Neural crest cell (in vitro differentiated cells): ENCODE data around the gene INPP4B. TPM values are rescaled to one million over a fixed set of nuclear protein-coding genes. Genes with fewer than 3 reads are reported as not detected.
A peak's percentile ranks its signal among the peaks of the same experiment; 100 is the strongest.

Experiments used
- DNase-seq: peaks from one replicate; pipeline ENCODE4 v3.0.0; 2021; ENCODE audit warnings: low read depth, mixed read lengths, low spot score
- H3K27ac Mint-ChIP-seq: one replicate; pipeline ENCODE4 v1.8.0; 2021; ENCODE audit warnings: mild to moderate bottlenecking, mixed read lengths; ENCODE audit not compliant: unreplicated experiment
- H3K27me3 Mint-ChIP-seq: 2 replicates; pipeline ENCODE4 v1.8.0; 2021; ENCODE audit warnings: low read depth, mild to moderate bottlenecking, mixed read lengths
- H3K36me3 Mint-ChIP-seq: 2 replicates; pipeline ENCODE4 v1.8.0; 2021; ENCODE audit warnings: low read depth, mild to moderate bottlenecking, mixed read lengths
- H3K4me1 Mint-ChIP-seq: 2 replicates; pipeline ENCODE4 v1.8.0; 2021; ENCODE audit warnings: mixed read lengths
- H3K4me3 Mint-ChIP-seq: one replicate; pipeline ENCODE4 v1.8.0; 2021; ENCODE audit warnings: mild to moderate bottlenecking, mixed read lengths
- H3K9me3 Mint-ChIP-seq: 2 replicates; pipeline ENCODE4 v1.8.0; 2021; ENCODE audit warnings: mixed read lengths
- CTCF ChIP-seq: fragments of 200-600 bp; sonication (generic); conservative IDR thresholded peaks from 2 replicates; pipeline ENCODE4 v1.5.0; 2021; ENCODE audit warnings: antibody characterized with exemption, mild to moderate bottlenecking
- total RNA-seq: library from RNA; stranded (reverse); gene quantifications from 2 replicates; pipeline ENCODE4 v1.2.1, GENCODE V29; 2021

The INPP4B gene
- total RNA-seq, 1 donor from 2014 or later, result 7.3 TPM

- Mint-ChIP-seq H3K4me3 (no peak overlapping the region), H3K27me3 (no peaks in the 10 kb centered on the region), H3K27ac (peak overlapping the region; percentile 44), H3K36me3 (peaks cover 6% of the 10 kb centered on the region), H3K9me3 (peaks cover 2% of the 10 kb centered on the region), H3K4me1 (peaks cover 35% of the 10 kb centered on the region)
- DNase-seq, result no peak
- TF ChIP-seq CTCF, result no peak
These were observed 279.3 kb downstream of the INPP4B start for GRCh38 chr4:142566777-142567176.

GRCh38 chr4:142566243-142566642, 279.9 kb downstream of the INPP4B start:
- H3K4me3 Mint-ChIP-seq, result peak overlapping the region; percentile 16
- peak overlapping the region; percentile 47 for H3K27ac Mint-ChIP-seq
- peaks cover 6% of the 10 kb centered on the region for H3K36me3 Mint-ChIP-seq
- H3K27me3 Mint-ChIP-seq, result no peaks in the 10 kb centered on the region
- H3K9me3 Mint-ChIP-seq, result peaks cover 2% of the 10 kb centered on the region
- no peak for TF ChIP-seq CTCF
- DNase-seq, result no peak
- H3K4me1 Mint-ChIP-seq, result peaks cover 35% of the 10 kb centered on the region

- Mint-ChIP-seq H3K9me3 (peaks cover 2% of the 10 kb centered on the region), H3K27ac (peak overlapping the region; percentile 54), H3K4me1 (peaks cover 35% of the 10 kb centered on the region), H3K27me3 (no peaks in the 10 kb centered on the region), H3K36me3 (peaks cover 6% of the 10 kb centered on the region), H3K4me3 (peak overlapping the region; percentile 16)
- no peak for TF ChIP-seq CTCF
- no peak for DNase-seq
These were observed 280.3 kb downstream of the INPP4B start for GRCh38 chr4:142565771-142566170.

- H3K4me3 Mint-ChIP-seq, result no peak overlapping the region
- no peak overlapping the region for H3K27ac Mint-ChIP-seq
- no peaks in the 10 kb centered on the region for H3K27me3 Mint-ChIP-seq
- TF ChIP-seq CTCF, result no peak
- DNase-seq, result no peak
- peaks cover 6% of the 10 kb centered on the region for H3K36me3 Mint-ChIP-seq
- H3K4me1 Mint-ChIP-seq, result peaks cover 41% of the 10 kb centered on the region
- peaks cover 2% of the 10 kb centered on the region for H3K9me3 Mint-ChIP-seq
These were observed 282.3 kb downstream of the INPP4B start for GRCh38 chr4:142563682-142564291.

- H3K27me3 Mint-ChIP-seq, result no peaks in the 10 kb centered on the region
- no peak for DNase-seq
- no peak overlapping the region for H3K4me3 Mint-ChIP-seq
- peaks cover 2% of the 10 kb centered on the region for H3K9me3 Mint-ChIP-seq
- H3K4me1 Mint-ChIP-seq, result peaks cover 11% of the 10 kb centered on the region
- H3K36me3 Mint-ChIP-seq, result peaks cover 6% of the 10 kb centered on the region
- H3K27ac Mint-ChIP-seq, result no peak overlapping the region
- TF ChIP-seq CTCF, result no peak
These were observed 286.1 kb downstream of the INPP4B start for GRCh38 chr4:142559986-142560385.
